Caco-2 (cell line): Measurements from ENCODE around the gene KCNG3. TPM values are rescaled to one million over a fixed set of nuclear protein-coding genes. Genes with fewer than 3 reads are reported as not detected.

ENCODE experiments used
- BruUV-seq: library from RNA; stranded (reverse); fragments of 400-500 nt; replicated peaks from 2 replicates; lab custom pipeline; 2021; lab: Mats Ljungman, UMichigan
- CTCF ChIA-PET: fragments of 300-600 bp; sonication (Branson Sonifier 250); formaldehyde crosslinking; loops from one replicate; lab custom pipeline; 2022; ENCODE audit warnings: antibody characterized with exemption; lab: Charles Lee
- POLR2A ChIA-PET: fragments of 300-600 bp; sonication (Branson Sonifier 250); formaldehyde crosslinking; loops from one replicate; lab custom pipeline; 2022; ENCODE audit warnings: antibody characterized with exemption; lab: Charles Lee
- DNase-seq, 2 experiments: peaks; one replicate each; pipeline versions ENCODE4 v3.0.0 to v3.0.0-alpha.2; 2020 to 2022
- H3K27me3 ChIP-seq: replicated peaks from 2 replicates; pipeline ENCODE4 v1.6.0; 2011; ENCODE audit warnings: low read length; ENCODE audit not compliant: control insufficient read depth, insufficient read depth
- H3K36me3 ChIP-seq: 2 replicates; pipeline ENCODE4 v1.5.1; 2011; ENCODE audit warnings: low read length; ENCODE audit not compliant: control insufficient read depth, insufficient read depth
- H3K4me1 ChIP-seq: fragments of 250-450 bp; sonication (Bioruptor Pico); 2 replicates; pipeline ENCODE4 v1.5.1; 2020; ENCODE audit warnings: mild to moderate bottlenecking
- H3K4me3 ChIP-seq: 2 replicates; pipeline ENCODE4 v1.5.1; 2011; ENCODE audit warnings: low read depth, mild to moderate bottlenecking, control low read depth, low read length
- H3K9me3 ChIP-seq: fragments of 250-450 bp; sonication (Bioruptor Pico); 2 replicates; pipeline ENCODE4 v1.5.1; 2020; ENCODE audit warnings: mild to moderate bottlenecking, moderate library complexity
- H3K27ac Mint-ChIP-seq: one replicate; pipeline ENCODE4 v1.8.0; 2022; ENCODE audit warnings: mixed read lengths; ENCODE audit not compliant: unreplicated experiment
- H3K27me3 Mint-ChIP-seq: one replicate; pipeline ENCODE4 v1.8.0; 2022; ENCODE audit warnings: mixed read lengths; ENCODE audit not compliant: insufficient read depth, unreplicated experiment
- H3K36me3 Mint-ChIP-seq: one replicate; pipeline ENCODE4 v1.8.0; 2022; ENCODE audit warnings: mild to moderate bottlenecking, mixed read lengths; ENCODE audit not compliant: insufficient read depth, unreplicated experiment
- H3K4me1 Mint-ChIP-seq: one replicate; pipeline ENCODE4 v1.8.0; 2022; ENCODE audit warnings: low read depth, mixed read lengths; ENCODE audit not compliant: unreplicated experiment
- H3K4me3 Mint-ChIP-seq: one replicate; pipeline ENCODE4 v1.8.0; 2022; ENCODE audit warnings: mild to moderate bottlenecking, moderate library complexity, mixed read lengths; ENCODE audit not compliant: unreplicated experiment
- H3K9me3 Mint-ChIP-seq: one replicate; pipeline ENCODE4 v1.8.0; 2022; ENCODE audit warnings: mixed read lengths; ENCODE audit not compliant: unreplicated experiment
- intact Hi-C: fragments of 100-400 bp; cut with micrococcal nuclease; formaldehyde crosslinking; loops from one replicate; pipeline ENCODE4 v1.10.0; 2022; ENCODE audit not compliant: unreplicated experiment
- total RNA-seq: library from RNA; stranded (reverse); gene quantifications from 2 replicates; pipeline ENCODE4 v1.2.3, GENCODE V29; 2022
- TF ChIP-seq, protein P1 (sequence below), 2 experiments: fragments of 200-600 bp in 1 of 2; IDR thresholded peaks; 1 replicate in 1 of 2; 2 replicates in 1 of 2; pipeline versions ENCODE4 v1.5.1 to v1.8.0; 2011 to 2022; ENCODE audit warnings: antibody characterized with exemption in 1 of 2, control low read depth in 1 of 2, inconsistent platforms in 1 of 2, low read depth in 1 of 2, low read length in 1 of 2, mild to moderate bottlenecking in 1 of 2, moderate library complexity in 1 of 2; ENCODE audit not compliant: insufficient read depth in 1 of 2, severe bottlenecking in 1 of 2, unreplicated experiment in 1 of 2

Gene KCNG3
- total RNA-seq, 1 experiment from 2014 or later: 1.1 TPM

DNA sequence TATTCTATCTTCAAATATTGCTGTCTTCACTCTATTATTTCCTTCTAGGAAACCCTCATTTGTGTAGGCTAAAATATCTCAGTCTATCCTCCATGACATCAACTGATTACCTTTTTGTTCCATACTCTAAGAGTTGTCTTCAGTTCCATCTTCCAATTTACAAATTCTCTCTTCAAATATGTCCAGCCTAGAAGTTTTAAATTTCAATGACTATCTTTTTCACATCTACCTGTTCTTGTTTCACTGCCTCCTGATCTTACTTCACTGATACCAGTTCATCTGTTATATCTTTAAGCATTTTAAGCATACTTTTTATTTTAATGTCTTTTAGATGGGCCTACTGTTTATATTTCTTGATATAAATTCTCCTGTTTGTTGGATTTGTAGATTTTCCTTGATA lies 79.1 kb downstream of the KCNG3 start:
- no peak for DNase-seq
- no TSS peak for BruUV-seq
- CTCF ChIA-PET: no interaction called here

DNA sequence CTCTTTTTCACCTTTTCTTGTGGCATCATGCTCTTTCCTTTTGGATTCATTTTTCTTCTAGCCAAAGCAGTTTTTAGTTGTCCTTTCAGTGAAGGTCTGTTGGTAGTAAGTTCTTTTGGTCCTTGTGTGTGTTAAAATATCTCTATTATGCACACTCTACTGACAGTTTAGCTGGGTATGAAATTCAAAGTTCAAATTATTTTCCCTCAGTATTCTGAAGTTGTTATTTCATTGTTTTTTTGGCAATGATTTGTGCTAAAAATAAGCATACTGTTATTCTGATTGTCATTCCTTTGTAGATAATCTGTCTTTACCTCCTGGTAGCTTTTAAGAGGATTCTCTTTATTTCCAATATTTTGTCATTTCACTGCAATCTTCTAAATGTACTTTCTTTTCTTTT lies 79.6 kb downstream of the KCNG3 start:
- intact Hi-C loops: no loop called here
- no peak for DNase-seq
- H3K36me3 ChIP-seq: no peaks in the 10 kb centered on the region
- Mint-ChIP-seq H3K4me3 (no peak overlapping the region), H3K36me3 (peaks cover 9% of the 10 kb centered on the region), H3K4me1 (peaks cover 9% of the 10 kb centered on the region), H3K9me3 (peaks cover 28% of the 10 kb centered on the region), H3K27ac (no peak overlapping the region), H3K27me3 (no peaks in the 10 kb centered on the region)
- peaks cover 9% of the 10 kb centered on the region for H3K9me3 ChIP-seq
- no TSS peak for BruUV-seq
- POLR2A ChIA-PET: no interaction called here
- H3K4me1 ChIP-seq: no peaks in the 10 kb centered on the region
- TF ChIP-seq, protein P1, sequence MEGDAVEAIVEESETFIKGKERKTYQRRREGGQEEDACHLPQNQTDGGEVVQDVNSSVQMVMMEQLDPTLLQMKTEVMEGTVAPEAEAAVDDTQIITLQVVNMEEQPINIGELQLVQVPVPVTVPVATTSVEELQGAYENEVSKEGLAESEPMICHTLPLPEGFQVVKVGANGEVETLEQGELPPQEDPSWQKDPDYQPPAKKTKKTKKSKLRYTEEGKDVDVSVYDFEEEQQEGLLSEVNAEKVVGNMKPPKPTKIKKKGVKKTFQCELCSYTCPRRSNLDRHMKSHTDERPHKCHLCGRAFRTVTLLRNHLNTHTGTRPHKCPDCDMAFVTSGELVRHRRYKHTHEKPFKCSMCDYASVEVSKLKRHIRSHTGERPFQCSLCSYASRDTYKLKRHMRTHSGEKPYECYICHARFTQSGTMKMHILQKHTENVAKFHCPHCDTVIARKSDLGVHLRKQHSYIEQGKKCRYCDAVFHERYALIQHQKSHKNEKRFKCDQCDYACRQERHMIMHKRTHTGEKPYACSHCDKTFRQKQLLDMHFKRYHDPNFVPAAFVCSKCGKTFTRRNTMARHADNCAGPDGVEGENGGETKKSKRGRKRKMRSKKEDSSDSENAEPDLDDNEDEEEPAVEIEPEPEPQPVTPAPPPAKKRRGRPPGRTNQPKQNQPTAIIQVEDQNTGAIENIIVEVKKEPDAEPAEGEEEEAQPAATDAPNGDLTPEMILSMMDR (IDR thresholded peaks at IDR 0.05; ENCODE audit: insufficient read depth in 1 of 2, low read depth in 1 of 2, low read length in 1 of 2, severe bottlenecking in 1 of 2, unreplicated experiment in 1 of 2): no peak
- no peaks in the 10 kb centered on the region for H3K27me3 ChIP-seq
- CTCF ChIA-PET: no interaction called here
- no peak overlapping the region for H3K4me3 ChIP-seq

More for the DNA sequence above, 79.1 kb downstream of the KCNG3 start:
- H3K9me3 Mint-ChIP-seq: peaks cover 23% of the 10 kb centered on the region
- intact Hi-C loops: no loop called here
- peaks cover 9% of the 10 kb centered on the region for H3K4me1 Mint-ChIP-seq
- Histone ChIP-seq H3K4me1 (no peaks in the 10 kb centered on the region), H3K9me3 (peaks cover 9% of the 10 kb centered on the region), H3K36me3 (no peaks in the 10 kb centered on the region), H3K27me3 (no peaks in the 10 kb centered on the region), H3K4me3 (no peak overlapping the region)
- H3K4me3 Mint-ChIP-seq: no peak overlapping the region
- no peak overlapping the region for H3K27ac Mint-ChIP-seq
- POLR2A ChIA-PET: no interaction called here
- H3K36me3 Mint-ChIP-seq: peaks cover 9% of the 10 kb centered on the region
- TF ChIP-seq, protein P1 (IDR thresholded peaks at IDR 0.05; ENCODE audit: insufficient read depth in 1 of 2, low read depth in 1 of 2, low read length in 1 of 2, severe bottlenecking in 1 of 2, unreplicated experiment in 1 of 2): no peak
- H3K27me3 Mint-ChIP-seq: no peaks in the 10 kb centered on the region

DNA sequence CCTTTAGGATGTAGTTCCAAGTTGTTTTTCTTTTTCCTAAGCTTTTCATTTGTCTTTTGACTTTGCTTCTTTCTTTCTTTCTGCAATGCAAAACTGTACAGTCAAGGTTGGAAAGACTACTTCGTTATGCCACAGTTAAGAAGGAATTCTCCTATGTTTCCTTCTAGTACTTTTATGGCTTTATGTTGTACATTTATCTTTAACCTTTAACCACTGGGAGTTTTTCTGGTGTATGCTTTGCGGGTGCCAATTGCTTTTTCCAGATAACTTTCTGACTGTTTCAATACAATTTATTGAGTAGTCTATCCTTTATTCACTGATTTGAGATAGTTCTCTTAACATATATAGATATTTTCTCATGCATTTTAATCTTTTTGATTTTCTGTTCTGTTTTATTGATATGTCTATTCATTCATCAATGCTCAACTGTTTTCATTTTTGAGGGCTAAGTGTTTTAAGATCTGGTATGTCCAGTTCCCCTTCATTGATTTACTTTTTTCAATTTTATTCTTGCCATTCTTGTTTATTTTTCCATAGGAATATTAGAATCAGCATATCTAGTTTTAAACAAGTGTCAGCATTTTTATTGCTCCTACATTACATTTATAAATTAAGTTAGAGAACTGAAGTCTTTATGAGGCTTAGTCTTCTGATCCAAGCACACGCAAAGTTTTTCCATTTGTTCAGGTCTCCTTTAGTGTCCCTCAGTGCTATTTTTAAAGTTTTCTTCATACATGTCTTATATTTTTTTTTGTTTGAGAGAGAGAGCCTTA lies 82.9 kb downstream of the KCNG3 start:
- H3K4me1 ChIP-seq: no peaks in the 10 kb centered on the region
- TF ChIP-seq, protein P1 (IDR thresholded peaks at IDR 0.05; ENCODE audit: insufficient read depth in 1 of 2, low read depth in 1 of 2, low read length in 1 of 2, severe bottlenecking in 1 of 2, unreplicated experiment in 1 of 2): no peak
- peaks cover 9% of the 10 kb centered on the region for H3K4me1 Mint-ChIP-seq
- H3K27ac Mint-ChIP-seq: no peak overlapping the region
- peaks cover 28% of the 10 kb centered on the region for H3K9me3 Mint-ChIP-seq
- no peaks in the 10 kb centered on the region for H3K36me3 ChIP-seq
- H3K4me3 Mint-ChIP-seq: no peak overlapping the region
- POLR2A ChIA-PET: no interaction called here
- CTCF ChIA-PET: no interaction called here
- intact Hi-C loops: no loop called here
- H3K4me3 ChIP-seq: no peak overlapping the region
- BruUV-seq: no TSS peak
- peaks cover 15% of the 10 kb centered on the region for H3K9me3 ChIP-seq
- H3K36me3 Mint-ChIP-seq: peaks cover 9% of the 10 kb centered on the region
- no peaks in the 10 kb centered on the region for H3K27me3 Mint-ChIP-seq
- DNase-seq: no peak
- no peaks in the 10 kb centered on the region for H3K27me3 ChIP-seq
